Stimulated activated CD8-positive, alpha-beta memory T cell treated with anti-CD3 and anti-CD28 coated beads, Interleukin-2, amount 100 ng/mL, for 48 hours (primary cell): ENCODE results near the gene DDX1.

Experiments used
- DNase-seq, 2 donors: peaks; one replicate each; pipeline ENCODE4 v3.0.0-alpha.2; 2020; ENCODE audit warnings: low read depth in 2 of 2

Gene DDX1

GRCh38 chr2:15630121-15630977, 38.7 kb downstream of the DDX1 start:
- no peak for DNase-seq

GRCh38 chr2:15630978-15631719, 39.5 kb downstream of the DDX1 start:
- no peak for DNase-seq

- no peak for DNase-seq
Measured at GRCh38 chr2:15631883-15632282, 40.2 kb downstream of the DDX1 start.

GRCh38 chr2:15633043-15633970, 41.6 kb downstream of the DDX1 start:
- no peak for DNase-seq

GRCh38 chr2:15633971-15634346, 42.3 kb downstream of the DDX1 start:
- no peak for DNase-seq

- no peak for DNase-seq
Measured at GRCh38 chr2:15634846-15635490, 43.3 kb downstream of the DDX1 start.

- peak; percentile 8 to 10 for DNase-seq
Measured at GRCh38 chr2:15636972-15637785, 45.5 kb downstream of the DDX1 start.

GRCh38 chr2:15638720-15639119, 47.1 kb downstream of the DDX1 start:
- DNase-seq = no peak

GRCh38 chr2:15639323-15640251, 47.9 kb downstream of the DDX1 start:
- no peak for DNase-seq

- DNase-seq = no peak
Measured at GRCh38 chr2:15640261-15640711, 48.6 kb downstream of the DDX1 start.

- DNase-seq = no peak
Measured at GRCh38 chr2:15640784-15641183, 49.1 kb downstream of the DDX1 start.

- no peak for DNase-seq
Measured at GRCh38 chr2:15641530-15641982, 49.9 kb downstream of the DDX1 start.

- DNase-seq = no peak
Measured at GRCh38 chr2:15642011-15642814, 50.5 kb downstream of the DDX1 start.

- DNase-seq = no peak
Measured at GRCh38 chr2:15642815-15643500, 51.3 kb downstream of the DDX1 start.

- DNase-seq = no peak
Measured at GRCh38 chr2:15643791-15644585, 52.3 kb downstream of the DDX1 start.

GRCh38 chr2:15645300-15645699, 53.6 kb downstream of the DDX1 start:
- DNase-seq = no peak
